HG03280 (cell line): ENCODE measurements around the gene EP400.
"Not testable (repeated sequence)": the region's sequence is repeated elsewhere in the genome, so short reads cannot be mapped to it uniquely, and the experiment has no call there.

Experiments
- ATAC-seq: cut with Tn5 transposase; IDR thresholded peaks from one replicate; pipeline ENCODE4 v1.9.1; 2021; ENCODE audit warnings: mild to moderate bottlenecking, moderate library complexity; ENCODE audit not compliant: unreplicated experiment

The EP400 gene

GRCh38 chr12:132040906-132041606 lies 91.3 kb downstream of the EP400 start:
- no peak for ATAC-seq

GRCh38 chr12:132043216-132043615 lies 93.5 kb downstream of the EP400 start:
- no peak for ATAC-seq

GRCh38 chr12:132043770-132044467 lies 94.2 kb downstream of the EP400 start:
- ATAC-seq, result no peak

- ATAC-seq, result no peak
Measured at GRCh38 chr12:132044661-132045412, 95.1 kb downstream of the EP400 start.

- no peak for ATAC-seq
Measured at GRCh38 chr12:132045751-132046150, 96.0 kb downstream of the EP400 start.

- ATAC-seq, result no peak
Measured at GRCh38 chr12:132046561-132046960, 96.8 kb downstream of the EP400 start.

- ATAC-seq, result not testable (repeated sequence)
Measured at GRCh38 chr12:132047630-132048029, 97.9 kb downstream of the EP400 start.

- ATAC-seq, result no peak
Measured at GRCh38 chr12:132049442-132049841, 99.7 kb downstream of the EP400 start.

GRCh38 chr12:132049876-132050275 lies 100.1 kb downstream of the EP400 start:
- ATAC-seq, result no peak

- ATAC-seq, result not testable (repeated sequence)
Measured at GRCh38 chr12:132051718-132052117, 102.0 kb downstream of the EP400 start.

GRCh38 chr12:132052196-132052932 lies 102.6 kb downstream of the EP400 start:
- no peak for ATAC-seq

GRCh38 chr12:132053338-132054330 lies 103.9 kb downstream of the EP400 start:
- ATAC-seq, result no peak

GRCh38 chr12:132054983-132055382 lies 105.2 kb downstream of the EP400 start:
- ATAC-seq, result no peak

- no peak for ATAC-seq
Measured at GRCh38 chr12:132055535-132056096, 105.9 kb downstream of the EP400 start.

GRCh38 chr12:132056320-132056719 lies 106.6 kb downstream of the EP400 start:
- ATAC-seq, result no peak

- ATAC-seq, result no peak
Measured at GRCh38 chr12:132056951-132057350, 107.2 kb downstream of the EP400 start.

- ATAC-seq, result no peak
Measured at GRCh38 chr12:132057691-132058090, 107.9 kb downstream of the EP400 start.

GRCh38 chr12:132061197-132061596 lies 111.5 kb downstream of the EP400 start:
- no peak for ATAC-seq

GRCh38 chr12:132061641-132062430 lies 112.1 kb downstream of the EP400 start:
- no peak for ATAC-seq
